Calu3 (cell line): ENCODE measurements around the gene TSPAN5. TPM values are rescaled to one million over a fixed set of nuclear protein-coding genes. Genes with fewer than 3 reads are reported as not detected.

Experiments used
- BruUV-seq: library from RNA; stranded (reverse); fragments of 400-500 nt; replicated peaks from 2 replicates; lab custom pipeline; 2021; lab: Mats Ljungman, UMichigan
- CTCF ChIA-PET: fragments of 300-600 bp; sonication (Branson Sonifier 250); formaldehyde crosslinking; loops from one replicate; lab custom pipeline; 2022; ENCODE audit warnings: antibody characterized with exemption; lab: Charles Lee
- DNase-seq: peaks from one replicate; pipeline ENCODE4 v3.0.0; 2022
- H3K27ac Mint-ChIP-seq: one replicate; pipeline ENCODE4 v1.8.0; 2022; ENCODE audit warnings: mixed read lengths; ENCODE audit not compliant: unreplicated experiment
- H3K27me3 Mint-ChIP-seq: one replicate; pipeline ENCODE4 v1.8.0; 2022; ENCODE audit warnings: mixed read lengths; ENCODE audit not compliant: unreplicated experiment
- H3K36me3 Mint-ChIP-seq: one replicate; pipeline ENCODE4 v1.8.0; 2022; ENCODE audit warnings: mild to moderate bottlenecking, moderate library complexity, mixed read lengths; ENCODE audit not compliant: insufficient read depth, unreplicated experiment
- H3K4me1 Mint-ChIP-seq: one replicate; pipeline ENCODE4 v1.8.0; 2022; ENCODE audit warnings: mild to moderate bottlenecking, low read depth, mixed read lengths; ENCODE audit not compliant: unreplicated experiment
- H3K4me3 Mint-ChIP-seq: one replicate; pipeline ENCODE4 v1.8.0; 2022; ENCODE audit warnings: mild to moderate bottlenecking, low read depth, moderate library complexity, mixed read lengths; ENCODE audit not compliant: unreplicated experiment
- H3K9me3 Mint-ChIP-seq: one replicate; pipeline ENCODE4 v1.8.0; 2022; ENCODE audit warnings: low read depth, mixed read lengths; ENCODE audit not compliant: unreplicated experiment
- intact Hi-C: fragments of 100-400 bp; cut with micrococcal nuclease; formaldehyde crosslinking; loops from one replicate; pipeline ENCODE4 v1.10.0; 2022; ENCODE audit not compliant: unreplicated experiment
- total RNA-seq: library from RNA; stranded (reverse); gene quantifications from 2 replicates; pipeline ENCODE4 v1.2.3, GENCODE V29; 2022
- TF ChIP-seq, protein P1 (sequence below): fragments of 200-600 bp; IDR thresholded peaks from one replicate; pipeline ENCODE4 v1.8.0; 2022; ENCODE audit warnings: antibody characterized with exemption; ENCODE audit not compliant: unreplicated experiment

The TSPAN5 gene
- total RNA-seq, 1 experiment from 2014 or later = 4.8 TPM

DNA sequence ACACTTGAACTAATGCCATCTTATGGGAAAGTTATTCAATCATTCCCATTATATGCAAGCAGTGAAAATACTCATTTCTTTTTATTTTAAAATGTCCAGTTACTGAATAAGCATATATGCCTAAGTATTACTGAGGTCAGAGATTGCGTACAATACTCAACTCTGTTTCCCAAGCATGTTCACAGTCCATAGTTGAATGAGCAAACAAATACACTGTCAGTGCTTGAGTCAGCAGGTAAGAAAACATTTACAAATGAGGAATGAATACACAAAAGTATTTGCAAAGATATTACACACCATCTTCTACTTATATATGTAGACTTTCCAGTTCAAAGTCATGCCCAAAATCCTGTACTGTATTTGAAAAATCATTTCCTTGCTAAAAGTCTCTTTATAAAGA, 74.1 kb downstream of the TSPAN5 start:
- CTCF ChIA-PET = no interaction called here

DNA sequence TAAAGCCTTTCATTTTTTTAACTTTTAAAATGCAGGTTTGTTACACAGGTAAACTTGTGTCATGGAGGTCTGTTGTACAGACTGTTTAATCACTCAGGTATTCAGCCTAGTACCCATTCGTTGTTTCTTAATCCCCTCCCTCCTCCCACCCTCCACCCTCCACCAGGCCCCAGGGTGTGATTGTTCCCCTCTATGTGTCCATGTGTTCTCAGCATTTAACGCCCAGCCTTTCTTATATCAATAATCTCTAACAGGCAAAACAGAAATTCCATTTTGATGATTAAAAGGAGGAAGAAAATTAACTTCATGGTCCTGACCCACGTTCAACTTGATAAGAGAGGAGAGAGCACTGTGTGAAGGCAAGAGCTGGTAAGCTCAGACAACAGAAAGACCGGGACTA, 75.1 kb downstream of the TSPAN5 start:
- CTCF ChIA-PET = no interaction called here
- H3K36me3 Mint-ChIP-seq = no peaks in the 10 kb centered on the region

More for the DNA sequence above, 74.1 kb downstream of the TSPAN5 start:
- Mint-ChIP-seq H3K27me3 (no peaks in the 10 kb centered on the region), H3K4me1 (no peaks in the 10 kb centered on the region), H3K9me3 (no peaks in the 10 kb centered on the region), H3K4me3 (no peak overlapping the region), H3K27ac (no peak overlapping the region), H3K36me3 (no peaks in the 10 kb centered on the region)
- no peak for DNase-seq
- intact Hi-C loops = no loop called here
- no TSS peak for BruUV-seq
- TF ChIP-seq, protein P1, sequence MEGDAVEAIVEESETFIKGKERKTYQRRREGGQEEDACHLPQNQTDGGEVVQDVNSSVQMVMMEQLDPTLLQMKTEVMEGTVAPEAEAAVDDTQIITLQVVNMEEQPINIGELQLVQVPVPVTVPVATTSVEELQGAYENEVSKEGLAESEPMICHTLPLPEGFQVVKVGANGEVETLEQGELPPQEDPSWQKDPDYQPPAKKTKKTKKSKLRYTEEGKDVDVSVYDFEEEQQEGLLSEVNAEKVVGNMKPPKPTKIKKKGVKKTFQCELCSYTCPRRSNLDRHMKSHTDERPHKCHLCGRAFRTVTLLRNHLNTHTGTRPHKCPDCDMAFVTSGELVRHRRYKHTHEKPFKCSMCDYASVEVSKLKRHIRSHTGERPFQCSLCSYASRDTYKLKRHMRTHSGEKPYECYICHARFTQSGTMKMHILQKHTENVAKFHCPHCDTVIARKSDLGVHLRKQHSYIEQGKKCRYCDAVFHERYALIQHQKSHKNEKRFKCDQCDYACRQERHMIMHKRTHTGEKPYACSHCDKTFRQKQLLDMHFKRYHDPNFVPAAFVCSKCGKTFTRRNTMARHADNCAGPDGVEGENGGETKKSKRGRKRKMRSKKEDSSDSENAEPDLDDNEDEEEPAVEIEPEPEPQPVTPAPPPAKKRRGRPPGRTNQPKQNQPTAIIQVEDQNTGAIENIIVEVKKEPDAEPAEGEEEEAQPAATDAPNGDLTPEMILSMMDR = no peak

DNA sequence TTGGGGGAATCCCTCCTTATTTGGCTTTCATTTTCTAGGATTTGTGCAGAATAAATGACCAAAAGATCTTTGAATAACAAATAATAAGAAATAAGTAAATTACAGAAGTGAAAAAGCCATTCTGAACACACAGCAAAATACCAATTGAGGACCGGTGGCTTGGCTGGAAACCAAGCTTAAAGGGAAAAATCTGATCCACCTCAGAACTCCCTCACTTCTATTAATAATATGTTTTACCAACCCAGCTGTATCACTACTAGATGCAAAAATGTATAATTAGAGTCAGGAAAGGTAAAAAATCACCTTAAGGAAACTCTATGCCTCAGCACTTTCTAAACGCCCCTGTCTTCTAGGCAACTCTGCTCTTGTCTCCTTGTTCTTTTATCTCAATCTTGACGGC, 77.3 kb downstream of the TSPAN5 start:
- DNase-seq = no peak
- Mint-ChIP-seq H3K9me3 (no peaks in the 10 kb centered on the region), H3K27me3 (no peaks in the 10 kb centered on the region), H3K4me3 (no peak overlapping the region), H3K4me1 (no peaks in the 10 kb centered on the region), H3K36me3 (no peaks in the 10 kb centered on the region), H3K27ac (no peak overlapping the region)
- intact Hi-C loops = no loop called here
- CTCF ChIA-PET = no interaction called here
- TF ChIP-seq, protein P1 = no peak
- no TSS peak for BruUV-seq

More for the DNA sequence above, 75.1 kb downstream of the TSPAN5 start:
- no peaks in the 10 kb centered on the region for H3K9me3 Mint-ChIP-seq
- H3K27me3 Mint-ChIP-seq = no peaks in the 10 kb centered on the region
- H3K4me1 Mint-ChIP-seq = no peaks in the 10 kb centered on the region
- no TSS peak for BruUV-seq
- intact Hi-C loops = no loop called here
- DNase-seq = no peak
- H3K27ac Mint-ChIP-seq = no peak overlapping the region
- TF ChIP-seq, protein P1 = no peak
- no peak overlapping the region for H3K4me3 Mint-ChIP-seq

DNA sequence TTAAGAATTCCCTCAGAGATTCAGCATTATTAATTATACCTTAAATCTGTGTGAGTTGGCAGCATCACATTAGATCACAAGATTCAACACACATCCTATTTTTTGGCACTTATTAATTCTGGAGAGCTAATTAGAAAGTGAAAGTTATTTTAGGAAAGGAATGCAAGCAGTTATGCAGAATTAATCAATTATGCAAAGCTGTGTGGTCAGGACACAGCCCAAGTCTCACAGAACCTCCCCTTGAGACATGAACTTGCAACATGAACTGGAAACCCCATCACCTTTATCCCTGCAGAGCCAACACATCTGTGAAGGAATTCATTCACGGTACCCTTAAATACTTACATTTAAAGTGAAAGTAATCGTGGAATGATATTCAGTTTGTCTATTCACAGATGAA, 80.5 kb downstream of the TSPAN5 start:
- no TSS peak for BruUV-seq
- Mint-ChIP-seq H3K36me3 (no peaks in the 10 kb centered on the region), H3K4me3 (no peak overlapping the region), H3K9me3 (no peaks in the 10 kb centered on the region), H3K27me3 (no peaks in the 10 kb centered on the region), H3K27ac (no peak overlapping the region), H3K4me1 (peaks cover 16% of the 10 kb centered on the region)
- intact Hi-C loops = no loop called here
- CTCF ChIA-PET = no interaction called here
- TF ChIP-seq, protein P1 = no peak
- DNase-seq = no peak
